Measurements from ENCODE around the gene COIL. TPM values are rescaled to one million over a fixed set of nuclear protein-coding genes. Genes with fewer than 3 reads are reported as not detected.
A peak's percentile ranks its signal among the peaks of the same experiment; 100 is the strongest.
"Not testable (repeated sequence)": the region's sequence is repeated elsewhere in the genome, so short reads cannot be mapped to it uniquely, and the experiment has no call there.

The COIL gene
- total RNA-seq, 1 donor from 2014 or later: 17.4 TPM

DNA sequence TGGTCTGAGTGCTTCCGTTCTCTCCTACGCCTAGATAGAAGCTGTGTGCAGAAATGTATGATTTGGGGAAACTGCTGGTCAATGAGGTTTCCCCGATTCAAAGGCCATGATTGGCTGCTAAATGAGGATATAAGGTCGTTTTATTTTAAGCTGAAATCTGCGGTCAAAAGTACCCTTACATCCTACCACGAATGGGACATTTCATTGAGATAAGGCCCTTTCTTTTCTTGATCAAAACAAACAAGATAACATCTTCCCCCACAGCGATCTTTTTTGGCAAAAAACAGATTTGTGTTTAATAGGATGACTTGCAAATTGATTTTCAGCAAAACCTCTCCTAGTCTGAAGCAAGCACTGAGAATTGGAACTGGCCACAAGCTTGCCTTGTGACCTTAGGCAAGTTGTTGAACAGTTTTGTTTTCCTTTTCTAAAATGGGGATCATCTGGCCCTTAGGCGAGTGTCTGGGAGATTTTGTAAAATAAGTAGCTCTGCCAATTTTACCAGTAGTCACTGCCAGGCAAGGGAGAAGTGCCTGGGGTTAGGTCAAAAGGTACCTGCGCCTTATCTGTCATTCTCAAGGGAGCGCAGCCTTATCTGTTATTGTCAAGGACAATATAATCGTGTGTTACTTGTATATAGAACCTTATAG lies 17.7 kb upstream of the COIL start:
- DNase-seq: no peak

DNA sequence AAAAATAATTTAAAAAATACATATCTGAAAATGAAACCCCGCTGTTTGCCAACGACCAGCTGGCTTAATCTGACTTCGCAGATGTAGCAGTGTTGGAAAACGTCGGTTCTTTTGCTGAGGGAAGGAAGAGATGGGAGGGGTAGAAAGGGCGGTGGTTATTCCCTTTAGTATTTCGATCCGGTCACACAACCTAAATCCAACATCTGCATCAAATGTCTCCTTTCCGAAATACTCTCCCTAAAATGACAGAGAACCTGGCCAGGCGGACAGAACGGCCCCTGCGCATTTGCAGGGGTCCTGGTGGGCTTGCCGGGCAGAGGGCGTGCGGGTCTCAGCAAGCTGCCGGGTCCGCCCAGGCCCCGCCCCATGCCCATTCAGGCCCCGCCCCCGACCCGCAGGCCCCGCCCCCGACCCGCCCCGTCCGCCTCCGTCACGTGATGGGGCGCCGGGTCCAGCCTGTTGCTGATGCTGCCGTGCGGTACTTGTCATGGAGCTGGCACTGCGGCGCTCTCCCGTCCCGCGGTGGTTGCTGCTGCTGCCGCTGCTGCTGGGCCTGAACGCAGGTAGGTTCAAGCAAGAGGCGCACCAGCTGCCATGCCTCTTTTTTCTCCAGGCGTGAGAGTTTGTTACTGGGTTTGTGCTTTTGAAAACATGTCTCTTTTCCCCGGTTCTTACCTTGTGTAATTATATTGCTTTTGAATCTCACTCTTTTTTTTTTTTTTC lies 17.0 kb upstream of the COIL start, which contains the start of gene SCPEP1:
Gene SCPEP1 (plus strand): TSS at position 459 of the 723 bp plus-strand sequence. CDS start 29 bp downstream, at position 488.
- DNase-seq: peak; percentile 85

DNA sequence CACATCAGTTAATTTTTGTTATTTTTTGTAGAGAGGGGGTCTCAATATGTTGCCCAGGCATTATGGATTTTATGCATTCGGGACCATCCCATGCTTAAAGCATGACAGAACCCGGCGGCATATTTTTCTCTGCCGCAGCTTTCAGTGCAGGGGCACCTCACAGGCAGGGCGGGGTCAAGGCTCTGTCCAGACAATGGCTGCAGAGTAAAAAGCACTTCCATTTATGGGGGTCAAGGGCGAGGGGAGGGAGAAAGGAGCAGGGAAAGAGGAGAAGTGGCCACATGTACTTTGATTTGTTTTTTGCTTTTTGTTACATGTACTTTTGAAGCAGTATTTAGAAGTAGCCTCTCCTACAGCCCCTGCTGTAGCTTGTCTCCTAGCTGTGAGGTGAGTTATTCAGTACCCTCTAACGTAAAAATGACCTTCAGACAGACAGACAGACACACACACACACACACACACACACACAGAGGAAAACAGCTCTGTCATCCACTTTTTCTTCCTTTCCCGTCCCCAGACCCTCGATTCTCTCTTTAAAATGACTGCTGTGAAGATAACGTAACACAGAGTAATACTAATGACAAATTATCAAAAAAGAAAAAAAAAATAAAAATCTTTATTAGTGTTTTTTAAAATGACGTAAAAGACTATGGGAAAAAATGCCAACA lies 16.2 kb upstream of the COIL start:
- DNase-seq: no peak

DNA sequence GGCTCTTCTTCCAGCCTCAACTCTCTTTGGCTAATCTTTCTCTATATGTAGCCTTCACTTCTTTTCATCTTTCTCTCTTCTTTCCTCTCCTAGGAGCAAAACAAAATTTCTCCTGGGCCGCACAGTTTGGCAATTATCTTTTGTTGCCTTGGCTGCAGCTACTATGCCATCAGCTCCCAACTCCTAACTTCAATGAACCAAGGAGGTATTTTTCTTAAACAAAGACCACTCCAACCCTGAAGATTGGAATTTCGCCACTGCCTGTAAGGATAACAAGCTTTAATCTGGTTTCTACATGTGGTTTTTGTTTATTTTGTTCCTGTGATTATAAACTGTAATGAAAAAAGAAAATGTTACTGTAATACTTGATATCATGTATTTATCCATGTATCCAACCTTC lies 14.8 kb upstream of the COIL start:
- DNase-seq: no peak

DNA sequence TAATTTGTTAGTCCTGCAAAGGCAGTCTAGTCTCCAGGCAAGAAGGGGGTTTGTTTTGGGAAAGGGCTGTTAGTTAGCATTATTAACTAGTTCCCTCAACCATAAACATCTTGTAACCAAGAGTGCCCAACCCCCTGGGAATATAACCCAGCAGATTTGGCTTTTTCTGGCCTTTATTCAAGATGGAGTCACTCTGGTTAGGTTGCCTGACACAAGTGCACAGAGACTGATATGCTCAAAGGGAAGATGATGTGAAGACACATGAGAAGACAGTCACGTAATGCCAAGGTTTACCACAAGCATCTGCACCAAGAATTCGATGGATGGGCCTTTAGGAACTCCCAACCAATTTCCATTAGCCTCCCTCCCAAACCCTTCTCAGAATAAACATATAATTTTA lies 13.2 kb upstream of the COIL start:
- no peak for DNase-seq

DNA sequence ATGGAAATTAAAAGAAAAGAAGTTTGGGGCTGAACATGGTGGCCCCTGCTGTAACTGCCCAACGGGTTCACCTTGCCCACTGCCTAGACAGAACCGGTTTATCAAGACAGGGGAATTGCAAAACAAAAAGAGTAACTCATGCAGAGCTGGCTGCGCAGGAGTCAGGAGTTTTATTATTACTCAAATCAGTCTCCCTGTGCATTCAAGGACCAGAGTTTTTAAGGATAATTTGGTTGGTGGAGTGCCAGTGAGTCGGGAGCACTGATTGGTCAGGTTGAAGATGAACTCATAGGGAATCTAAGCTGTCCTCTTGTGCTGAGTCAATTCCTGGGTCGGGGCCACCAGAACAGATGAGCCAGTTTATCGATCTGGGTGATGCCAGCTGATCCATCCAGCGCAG lies 12.7 kb upstream of the COIL start:
- DNase-seq: no peak

DNA sequence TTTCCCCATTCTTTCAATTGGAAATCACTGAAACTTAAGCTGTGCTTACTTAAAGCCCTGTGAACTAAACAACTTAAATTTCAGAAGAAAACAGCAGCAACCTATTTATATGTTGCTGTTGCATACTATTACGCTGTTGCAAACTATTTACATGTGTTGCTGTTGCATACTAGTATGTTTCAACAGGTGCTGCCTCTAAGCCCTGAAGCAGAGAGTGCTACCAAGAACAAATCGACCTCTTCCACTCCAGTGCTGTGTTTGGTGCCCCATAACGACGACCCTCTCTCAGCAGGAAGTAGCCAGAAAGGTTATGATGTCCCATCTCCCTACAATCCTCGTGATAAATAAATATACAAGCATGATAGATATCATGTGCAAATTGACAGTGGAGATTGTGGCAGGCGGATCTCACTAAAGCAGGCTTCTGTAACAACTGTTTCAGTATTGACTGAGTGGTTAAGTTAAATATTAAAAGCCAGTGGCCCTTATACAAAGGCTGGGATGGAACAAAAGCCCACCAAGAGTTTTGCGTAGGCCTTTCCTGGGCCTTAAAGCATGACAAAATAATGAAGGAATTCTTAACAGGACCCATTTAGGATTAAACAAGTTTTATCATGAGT lies 11.4 kb upstream of the COIL start:
- no peak for DNase-seq

DNA sequence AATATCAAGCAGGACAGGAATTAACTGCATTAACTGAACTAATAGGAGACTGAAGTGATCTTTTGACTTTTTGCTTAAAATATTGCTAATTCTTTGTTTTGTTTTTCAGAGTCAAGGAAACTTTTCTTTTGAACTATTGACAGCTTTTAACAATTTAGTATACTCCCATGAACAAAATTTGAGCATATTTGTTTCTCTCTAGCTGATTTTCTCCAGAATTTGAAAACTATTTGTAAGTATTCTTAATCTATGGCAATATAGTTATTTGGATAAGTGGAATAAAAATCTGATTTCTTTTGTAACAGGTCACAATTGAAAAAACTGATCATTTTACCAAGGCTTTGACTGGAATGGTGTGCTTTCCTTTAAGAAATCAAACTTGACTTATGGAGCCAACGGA lies 10.1 kb upstream of the COIL start:
- DNase-seq: no peak

DNA sequence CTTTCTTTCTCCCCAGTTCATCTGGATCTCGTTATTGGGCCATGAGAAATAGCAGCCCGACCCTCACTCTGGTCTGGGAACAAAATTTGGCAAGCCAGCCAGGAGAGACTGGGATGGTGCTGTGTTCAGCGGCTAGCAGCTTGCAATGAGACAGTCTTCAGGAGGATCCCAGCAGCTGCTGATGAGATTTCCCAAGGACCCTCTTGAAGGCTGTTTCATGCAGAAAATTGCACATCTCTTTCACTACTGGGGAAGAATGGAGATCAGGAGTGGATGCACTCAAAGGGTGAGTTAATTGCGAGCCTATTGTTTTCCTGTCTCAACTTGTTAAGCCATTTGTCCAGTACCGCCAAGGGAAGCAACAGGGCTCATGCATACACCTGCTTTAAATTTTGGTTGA lies 5.5 kb upstream of the COIL start:
- peak; percentile 21 for DNase-seq

DNA sequence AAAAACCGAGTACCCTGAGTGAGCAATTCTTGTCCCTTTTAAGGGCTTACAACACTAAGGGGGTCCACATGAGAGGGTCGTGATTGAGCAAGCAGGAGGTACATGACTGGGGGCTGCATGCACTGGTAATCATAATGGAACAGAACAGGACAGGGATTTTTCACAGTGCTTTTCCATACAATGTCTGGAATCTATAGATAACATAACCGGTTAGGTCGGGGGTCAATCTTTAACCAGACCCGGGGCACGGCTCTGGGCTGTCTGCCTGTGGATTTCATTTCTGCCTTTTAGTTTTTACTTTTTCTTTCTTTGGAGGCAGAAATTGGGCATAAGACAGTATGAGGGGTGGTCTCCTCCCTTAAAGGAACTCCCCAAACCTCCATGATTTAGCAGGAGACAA lies 4.8 kb upstream of the COIL start:
- DNase-seq: not testable (repeated sequence)

DNA sequence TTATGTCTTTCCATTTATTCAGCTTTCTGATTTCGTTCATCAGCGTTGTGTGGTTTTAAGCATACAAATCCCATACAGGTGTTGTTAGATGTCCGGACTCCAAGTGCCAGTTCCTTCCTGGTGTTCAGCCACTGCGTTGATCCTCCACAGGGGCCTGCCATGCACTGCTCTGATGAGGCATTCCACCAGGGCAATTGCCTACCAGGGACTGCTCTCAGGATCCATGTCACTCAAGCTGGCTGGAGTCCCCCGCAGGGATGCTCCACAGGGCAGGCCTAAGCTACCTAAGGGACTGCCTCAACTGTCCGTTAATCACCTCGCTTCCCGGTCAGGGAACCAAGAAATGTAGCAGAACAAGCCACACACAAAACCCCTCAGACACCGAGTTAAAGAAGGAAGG lies 4.4 kb upstream of the COIL start:
- DNase-seq: not testable (repeated sequence)

DNA sequence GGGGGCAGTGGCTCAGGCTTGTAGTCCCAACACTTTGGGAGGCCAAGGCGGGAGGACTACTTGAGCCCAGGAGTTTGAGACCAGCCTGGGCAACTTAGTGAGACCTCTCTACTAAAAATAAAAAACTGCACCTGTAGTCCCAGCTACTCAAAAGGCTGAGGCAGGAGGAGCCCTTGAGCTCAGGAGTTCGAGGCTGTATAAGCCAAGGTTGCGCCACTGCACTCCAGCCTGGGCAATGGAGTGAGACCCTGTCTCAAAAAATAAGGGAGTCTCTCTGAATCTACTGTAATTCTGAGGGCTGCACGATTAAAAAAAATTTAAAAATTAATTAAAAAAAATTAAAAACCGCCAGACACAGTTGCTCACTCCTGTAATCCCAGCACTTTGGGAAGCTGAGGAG lies 3.9 kb downstream of the COIL start:
- DNase-seq: no peak

DNA sequence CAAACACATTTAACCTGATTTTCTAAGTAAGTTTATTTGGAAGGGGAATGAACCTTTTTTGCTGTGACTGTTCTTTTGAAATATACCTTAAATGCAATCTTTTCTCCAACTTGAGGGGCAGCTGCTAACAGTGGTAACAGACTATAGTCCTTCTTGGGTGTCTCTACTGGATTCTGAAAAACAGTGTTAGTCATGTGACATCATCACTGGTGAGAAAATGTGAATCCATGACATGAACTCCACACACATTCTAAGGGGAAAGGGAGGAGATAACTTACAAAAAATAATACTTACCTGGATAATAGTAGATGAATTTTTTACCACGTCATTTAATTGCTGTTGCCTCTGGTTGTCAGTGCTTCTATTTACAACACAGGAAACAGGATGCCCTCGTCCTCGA lies 11.3 kb downstream of the COIL start:
- no peak for DNase-seq

DNA sequence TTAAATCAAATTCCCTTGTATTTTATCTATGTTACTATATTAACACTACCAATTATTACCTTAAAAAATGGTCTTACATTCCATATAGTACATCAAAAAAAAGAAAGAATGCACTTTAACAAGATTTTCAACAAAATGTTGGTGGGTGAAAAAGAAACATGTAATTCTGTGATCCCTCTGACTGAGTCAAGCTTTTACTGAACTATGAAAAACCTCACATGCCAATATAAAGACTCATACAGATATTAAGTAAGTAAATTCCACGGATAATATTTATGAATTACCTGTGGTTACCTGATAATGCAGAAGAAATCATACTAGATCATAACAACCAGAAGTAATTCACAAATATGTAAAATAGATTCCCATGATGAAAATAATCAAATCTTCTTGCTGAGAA lies 12.4 kb downstream of the COIL start:
- DNase-seq: no peak

DNA sequence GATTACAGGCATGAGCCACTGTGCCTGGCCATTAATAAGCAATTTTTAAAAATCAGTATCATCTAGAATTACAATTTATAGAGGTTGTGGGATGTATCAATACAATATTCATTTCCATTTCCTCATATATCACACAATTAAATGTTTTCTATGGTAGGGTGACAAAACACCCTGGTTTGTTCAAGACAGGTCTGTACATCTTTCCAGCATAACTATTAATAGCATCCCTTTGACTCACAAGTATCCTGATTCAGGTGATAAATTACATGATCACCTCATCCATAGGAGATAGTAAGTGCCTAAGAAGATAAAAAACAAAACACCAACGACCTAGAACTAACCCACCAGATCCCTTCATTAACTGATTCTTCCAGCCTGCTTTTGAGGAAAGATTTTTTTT lies 13.1 kb downstream of the COIL start:
- no peak for DNase-seq

DNA sequence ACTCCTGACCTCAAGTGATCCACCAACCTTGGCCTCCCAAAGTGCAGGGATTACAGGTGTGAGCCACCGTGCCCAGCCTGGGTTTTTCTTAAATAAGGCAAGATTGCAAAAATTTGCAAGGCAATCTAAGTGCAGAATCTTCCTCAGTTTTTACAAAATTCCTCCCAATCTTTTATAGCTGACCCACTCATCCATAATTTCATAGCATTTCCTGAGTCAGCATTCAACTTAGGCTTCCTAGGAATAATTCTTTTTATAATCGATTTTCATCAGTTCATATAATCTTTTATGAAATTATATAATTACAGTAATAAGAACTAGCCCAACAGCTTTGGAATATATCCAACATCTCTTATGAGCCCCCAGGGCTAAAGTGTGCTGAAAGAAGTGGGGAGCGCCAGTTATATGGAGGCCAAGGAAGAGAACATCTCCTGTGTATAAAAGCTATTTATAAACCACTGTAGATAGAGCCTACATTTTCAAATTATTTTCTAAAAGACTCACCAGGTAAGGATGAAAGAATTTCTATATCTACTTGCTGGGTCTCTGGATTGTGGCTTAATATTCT lies 14.8 kb downstream of the COIL start:
- no peak for DNase-seq

DNA sequence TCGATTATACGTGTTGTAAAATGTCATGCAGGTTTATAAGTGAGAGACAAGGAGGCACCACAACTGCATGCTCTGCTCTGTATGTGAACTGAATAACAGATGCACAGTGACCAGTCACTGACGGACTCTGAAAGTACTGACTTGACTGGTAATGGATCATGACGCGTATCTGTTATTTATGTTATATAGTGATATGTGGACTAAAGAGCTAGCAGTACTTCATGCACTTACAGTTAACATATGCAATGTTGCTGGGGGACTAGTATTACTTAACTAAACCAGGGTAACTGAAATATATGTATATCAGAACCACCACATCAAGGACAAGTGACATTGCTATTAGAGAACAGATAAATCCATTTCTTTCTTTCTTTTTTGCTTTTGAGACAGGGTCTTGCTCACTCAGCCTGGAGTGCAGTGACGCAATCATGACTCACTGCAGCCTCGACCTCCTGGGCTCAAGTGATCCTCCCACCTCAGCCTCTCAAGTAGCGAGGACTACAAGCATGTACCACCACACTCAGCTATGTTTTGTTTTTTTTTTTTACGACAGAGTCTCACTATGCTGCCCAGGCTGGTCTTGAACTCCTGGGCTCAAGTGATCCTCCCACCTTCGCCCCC lies 17.2 kb downstream of the COIL start:
- DNase-seq: no peak

DNA sequence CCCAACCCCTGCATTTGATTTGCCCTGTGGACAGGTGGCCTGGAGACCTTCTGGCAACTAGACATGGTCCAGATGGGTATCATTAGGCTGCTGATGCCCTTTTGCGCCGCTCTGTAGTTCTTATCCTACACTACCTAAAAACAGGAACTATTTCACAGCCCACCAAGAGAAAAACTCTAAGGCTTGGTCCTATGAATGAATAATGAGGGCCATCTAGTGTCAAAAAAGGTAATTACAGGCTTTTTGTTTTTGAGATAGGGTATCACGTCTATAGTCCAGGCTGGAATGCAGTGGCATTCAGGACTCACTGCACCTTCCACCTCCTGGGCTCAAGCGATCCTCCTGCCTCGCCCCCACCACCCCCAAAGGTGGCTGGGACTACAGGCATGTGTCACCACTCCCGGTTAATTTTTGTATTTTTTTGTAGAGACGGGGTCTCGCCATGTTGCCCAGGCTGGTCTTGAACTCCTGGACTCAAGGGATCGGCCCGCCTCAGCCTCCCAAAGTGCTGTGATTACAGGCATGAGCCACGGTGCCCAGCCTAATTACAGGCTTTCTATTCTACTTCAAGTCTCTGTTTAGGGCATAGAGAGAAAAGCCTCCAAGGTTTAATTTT lies 20.9 kb downstream of the COIL start:
- DNase-seq: peak; percentile 77

DNA sequence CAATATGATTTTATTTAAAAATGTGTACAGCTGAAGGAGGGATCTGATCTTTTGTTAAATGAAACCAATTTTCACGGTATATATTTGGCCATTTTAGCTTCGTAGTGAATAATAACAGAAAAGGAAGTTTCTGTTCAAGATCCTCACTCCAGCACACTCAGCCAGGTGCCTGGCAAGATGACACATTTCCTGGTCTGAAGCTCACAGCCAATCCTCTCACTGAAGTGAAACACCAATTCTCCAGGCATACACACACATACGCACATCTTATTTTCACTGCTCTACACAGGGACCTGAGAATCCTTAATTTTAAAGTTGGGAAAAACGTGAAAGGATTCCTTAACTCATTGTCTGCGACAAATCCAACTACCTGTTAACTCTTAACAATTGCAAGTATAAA lies 22.6 kb downstream of the COIL start:
- not testable (repeated sequence) for DNase-seq

DNA sequence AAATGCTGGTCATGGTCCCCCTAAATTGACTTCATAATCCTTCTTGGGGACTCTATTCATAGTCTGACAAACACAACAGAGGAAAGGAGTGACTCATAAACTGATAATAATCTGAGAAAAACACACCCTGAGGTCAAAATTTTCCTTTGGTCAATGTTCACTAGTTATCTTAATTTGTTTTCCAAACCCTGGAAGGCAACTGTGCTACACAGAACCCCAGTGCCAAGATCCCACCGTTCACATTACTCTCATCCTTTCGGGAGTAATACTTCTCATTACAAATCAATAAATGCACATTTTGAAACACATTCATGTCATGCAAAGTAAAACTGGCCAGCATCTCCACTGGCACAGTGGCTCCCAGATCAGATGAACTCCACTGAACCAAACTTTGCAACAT lies 23.2 kb downstream of the COIL start:
- DNase-seq: no peak

DNA sequence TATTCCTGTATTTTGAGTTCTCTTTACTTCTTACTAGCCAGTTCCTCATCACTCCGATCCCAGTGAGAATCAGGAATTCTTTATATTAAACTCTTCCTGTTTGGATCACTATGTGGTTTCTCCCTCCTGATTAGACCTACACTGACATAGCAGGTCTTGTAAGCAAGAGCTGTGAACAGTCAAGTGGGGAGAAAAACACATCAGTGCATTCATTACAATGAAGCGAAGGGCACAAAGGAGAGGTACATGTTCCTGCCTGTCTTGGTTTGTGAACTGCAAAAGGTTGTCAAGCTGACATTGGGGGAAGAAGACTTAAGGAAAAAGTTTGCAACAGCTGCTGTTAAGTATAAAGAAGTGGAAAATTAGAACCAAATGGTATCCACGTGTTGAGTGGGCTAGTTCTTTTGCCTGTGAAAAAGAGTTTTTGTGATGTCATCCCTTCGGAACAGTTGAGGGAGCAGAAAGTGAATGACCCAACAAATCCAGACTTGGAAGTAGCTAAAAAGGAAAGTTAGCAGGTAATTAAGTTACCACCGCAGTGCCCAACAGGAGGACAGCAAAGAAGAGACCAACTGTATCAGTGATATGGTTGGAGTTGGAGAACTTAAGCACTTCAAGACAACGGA lies 24.0 kb downstream of the COIL start:
- DNase-seq: peak; percentile 37

Data from tongue (tissue), 2 donors.